Measurements from ENCODE around the gene TMEM225B.

GRCh38 chr7:99645590-99645989 is 47.5 kb downstream of the TMEM225B start:
- TF ChIP-seq ELK1 (IDR thresholded peaks at IDR 0.05; ENCODE audit: borderline replicate concordance, low read depth, low read length) (no peak), CTCF (conservative IDR thresholded peaks at IDR 0.05; ENCODE audit: low read depth, low read length) (no peak), RCOR1 (IDR thresholded peaks at IDR 0.05; ENCODE audit: insufficient replicate concordance, low read length) (no peak), CEBPB (IDR thresholded peaks at IDR 0.05; ENCODE audit: low read depth, low read length) (no peak), NFE2L2 (IDR thresholded peaks at IDR 0.05; ENCODE audit: low read depth, low read length) (no peak), MAFK (IDR thresholded peaks at IDR 0.05; ENCODE audit: low read depth, low read length) (no peak), POLR2A (IDR thresholded peaks at IDR 0.05; ENCODE audit: low read depth, low read length) (no peak), BHLHE40 (IDR thresholded peaks at IDR 0.05; ENCODE audit: low read depth, low read length) (no peak), MXI1 (IDR thresholded peaks at IDR 0.05; ENCODE audit: borderline replicate concordance, low read depth, low read length) (no peak), CHD1 (IDR thresholded peaks at IDR 0.05; ENCODE audit: low read depth, low read length) (no peak), RAD21 (IDR thresholded peaks at IDR 0.05; ENCODE audit: low read length) (no peak), USF2 (IDR thresholded peaks at IDR 0.05; ENCODE audit: low read depth, low read length) (no peak), SMC3 (IDR thresholded peaks at IDR 0.05; ENCODE audit: low read depth, low read length) (no peak), RFX5 (IDR thresholded peaks at IDR 0.05; ENCODE audit: low read depth, low read length) (no peak)

All from IMR-90 (cell line).